ENCODE measurements around the gene RBM24. TPM values are rescaled to one million over a fixed set of nuclear protein-coding genes. Genes with fewer than 3 reads are reported as not detected.

Gene RBM24
- total and polyA plus RNA-seq, 10 of the 15 experiments (the other 5 are each of a cell fraction or from before 2014, with no cell fraction given) = 0.08 to 0.09 (median 0.09) TPM; not detected in 7

- no peaks in the 10 kb centered on the region for H3K27me3 ChIP-seq (replicated peaks in 1 of 2; ENCODE audit: control insufficient read depth in 2 of 2, insufficient read depth in 2 of 2, low read length in 1 of 2)
- intact Hi-C loops (cut with micrococcal nuclease; ENCODE audit: unreplicated experiment) (no loop called here), in situ Hi-C loops (cut with MboI) (no loop called here)
- H3K9ac ChIP-seq (ENCODE audit: control insufficient read depth, insufficient read depth, low read length) = no peak overlapping the region
- no peak for ATAC-seq
- no peak for FAIRE-seq
- no peaks in the 10 kb centered on the region for H3K9me3 ChIP-seq (replicated peaks; ENCODE audit: control insufficient read depth, insufficient read depth, low read length)
- ChIA-PET CTCF (no interaction called here), RAD21 (ENCODE audit: unreplicated experiment) (no interaction called here), POLR2A (no interaction called here), SMC1A (ENCODE audit: uncharacterized antibody, unreplicated experiment) (no interaction called here)
- no peaks in the 10 kb centered on the region for H4K20me1 ChIP-seq (ENCODE audit: control insufficient read depth, insufficient read depth)
- H3K27ac ChIP-seq (ENCODE audit: control insufficient read depth, insufficient read depth) = no peak overlapping the region
- no peaks in the 10 kb centered on the region for H3K79me2 ChIP-seq (ENCODE audit: control insufficient read depth, insufficient read depth, low read length)
- BruUV-seq (replicated peaks) = no TSS peak
- no peak for DNase-seq (ENCODE audit: low read depth, low spot score)
- H2AFZ ChIP-seq (ENCODE audit: control insufficient read depth, low read depth, low read length) = no peak overlapping the region
- WGBS (ENCODE audit: insufficient coverage, insufficient replicate concordance, low lambda C conversion rate, missing lambda C conversion rate) = 0% methylated on average over 1 of the region's 1 CpG
- H3K36me3 ChIP-seq (ENCODE audit: control insufficient read depth in 2 of 2, insufficient read depth in 2 of 2, low read length in 1 of 2) = no peaks in the 10 kb centered on the region
- H3K4me2 ChIP-seq (ENCODE audit: control insufficient read depth, insufficient read depth) = no peak overlapping the region
- no peaks in the 10 kb centered on the region for H3K4me1 ChIP-seq (ENCODE audit: control insufficient read depth, insufficient read depth, low read length)
- H3K4me3 ChIP-seq = no peak overlapping the region
- TF ChIP-seq CBFB (IDR thresholded peaks at IDR 0.05; ENCODE audit: low read depth) (no peak), STAT1 (conservative IDR thresholded peaks at IDR 0.05) (no peak), CEBPZ (IDR thresholded peaks at IDR 0.05; ENCODE audit: low read depth, low read length) (no peak), HCFC1 (IDR thresholded peaks at IDR 0.05; ENCODE audit: low read length) (no peak), REST (IDR thresholded peaks at IDR 0.05; ENCODE audit: low read depth, low read length) (no peak), SIN3A (IDR thresholded peaks at IDR 0.05; ENCODE audit: low read depth, low read length) (no peak), RUNX3 (IDR thresholded peaks at IDR 0.05; ENCODE audit: low read length) (no peak), SIX5 (IDR thresholded peaks at IDR 0.05; ENCODE audit: low read depth, low read length, severe bottlenecking) (no peak), HDAC6 (IDR thresholded peaks at IDR 0.05; ENCODE audit: unreplicated experiment) (no peak)
Observed at GRCh38 chr6:17299750-17300149, 18.6 kb downstream of the RBM24 start.

All from GM12878 (cell line).